ENCODE results near the gene NPC2. TPM values are rescaled to one million over a fixed set of nuclear protein-coding genes. Genes with fewer than 3 reads are reported as not detected.

NPC2 gene
- total RNA-seq, 4 donors from 2014 or later = 119 to 205 (median 162) TPM

DNA sequence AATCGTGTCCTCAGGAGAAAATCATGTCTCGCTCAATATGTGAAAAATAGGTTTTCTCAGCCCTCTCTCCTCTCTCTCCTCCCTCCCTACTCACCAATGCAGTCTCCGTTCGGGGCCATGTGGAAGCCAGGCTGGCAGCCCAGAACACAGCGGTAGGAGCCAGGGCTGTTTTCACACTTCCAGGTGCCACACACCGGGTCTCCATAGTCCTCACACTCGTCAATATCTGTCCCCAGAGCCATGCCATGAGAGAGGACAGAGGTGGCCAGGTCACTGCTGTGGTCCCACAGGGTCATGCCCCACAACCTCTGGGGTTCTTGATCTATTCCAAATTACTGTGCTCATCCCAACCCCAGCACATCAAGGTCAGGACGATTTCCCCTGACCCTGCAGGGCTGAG lies 14.0 kb upstream of the NPC2 start:
- H3K9me3 ChIP-seq = no peaks in the 10 kb centered on the region
- H3K4me1 ChIP-seq = peaks cover 0 to 5% (median under 1%) of the 10 kb centered on the region in 4 donors
- intact Hi-C loops (cut with DNase I) = no loop called here
- WGBS = 75% methylated on average over 8 of the region's 8 CpGs
- H3K27ac ChIP-seq (replicated peaks in 1 of 4) = no peak overlapping the region
- no peaks in the 10 kb centered on the region for H3K27me3 ChIP-seq
- TF ChIP-seq POLR2AphosphoS5 (IDR thresholded peaks at IDR 0.05) (no peak), POLR2A (IDR thresholded peaks at IDR 0.05; ENCODE audit: low read depth) (no peak)
- TF ChIP-seq, protein P1, sequence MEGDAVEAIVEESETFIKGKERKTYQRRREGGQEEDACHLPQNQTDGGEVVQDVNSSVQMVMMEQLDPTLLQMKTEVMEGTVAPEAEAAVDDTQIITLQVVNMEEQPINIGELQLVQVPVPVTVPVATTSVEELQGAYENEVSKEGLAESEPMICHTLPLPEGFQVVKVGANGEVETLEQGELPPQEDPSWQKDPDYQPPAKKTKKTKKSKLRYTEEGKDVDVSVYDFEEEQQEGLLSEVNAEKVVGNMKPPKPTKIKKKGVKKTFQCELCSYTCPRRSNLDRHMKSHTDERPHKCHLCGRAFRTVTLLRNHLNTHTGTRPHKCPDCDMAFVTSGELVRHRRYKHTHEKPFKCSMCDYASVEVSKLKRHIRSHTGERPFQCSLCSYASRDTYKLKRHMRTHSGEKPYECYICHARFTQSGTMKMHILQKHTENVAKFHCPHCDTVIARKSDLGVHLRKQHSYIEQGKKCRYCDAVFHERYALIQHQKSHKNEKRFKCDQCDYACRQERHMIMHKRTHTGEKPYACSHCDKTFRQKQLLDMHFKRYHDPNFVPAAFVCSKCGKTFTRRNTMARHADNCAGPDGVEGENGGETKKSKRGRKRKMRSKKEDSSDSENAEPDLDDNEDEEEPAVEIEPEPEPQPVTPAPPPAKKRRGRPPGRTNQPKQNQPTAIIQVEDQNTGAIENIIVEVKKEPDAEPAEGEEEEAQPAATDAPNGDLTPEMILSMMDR (IDR thresholded peaks at IDR 0.05) = no peak
- DNase-seq (ENCODE audit: extremely low spot score) = no peak
- peaks cover 4 to 43% (median 16%) of the 10 kb centered on the region in 4 donors for H3K36me3 ChIP-seq
- H3K4me3 ChIP-seq = no peak overlapping the region

DNA sequence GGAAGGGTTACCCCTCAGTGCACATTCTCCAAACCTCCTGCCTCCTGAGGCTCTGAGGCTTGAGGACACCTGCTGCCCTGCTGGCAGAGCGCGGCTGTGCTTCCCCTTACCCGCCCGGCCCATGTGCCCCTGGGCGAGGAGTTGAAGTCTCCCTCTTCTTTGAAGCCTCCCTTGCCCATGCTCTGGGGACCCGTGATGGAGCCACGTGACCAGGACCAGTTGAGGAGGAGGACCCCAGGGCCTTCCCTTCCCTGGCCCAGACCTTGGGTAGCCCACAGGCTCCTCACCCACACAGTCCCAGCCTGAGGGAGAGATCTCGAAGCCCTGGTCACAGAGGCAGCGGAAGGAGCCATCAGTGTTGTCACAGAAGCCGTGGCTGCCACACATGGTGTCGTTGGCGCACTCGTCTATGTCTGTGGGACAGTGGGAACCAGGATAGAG lies 13.3 kb upstream of the NPC2 start:
- 96% methylated on average over 9 of the region's 13 CpGs for WGBS
- intact Hi-C loops (cut with DNase I) = no loop called here
- peaks cover 0 to 10% (median 6%) of the 10 kb centered on the region in 4 donors for H3K4me1 ChIP-seq
- no peaks in the 10 kb centered on the region for H3K9me3 ChIP-seq
- H3K27me3 ChIP-seq = no peaks in the 10 kb centered on the region
- H3K36me3 ChIP-seq = peaks cover 4 to 48% (median 16%) of the 10 kb centered on the region in 4 donors
- TF ChIP-seq POLR2AphosphoS5 (IDR thresholded peaks at IDR 0.05) = no peak
- TF ChIP-seq, protein P1 (IDR thresholded peaks at IDR 0.05) = no peak
- no peak for TF ChIP-seq EP300 (IDR thresholded peaks at IDR 0.05)
- no peak for TF ChIP-seq POLR2A (IDR thresholded peaks at IDR 0.05; ENCODE audit: low read depth)
- DNase-seq (ENCODE audit: extremely low spot score) = no peak
- H3K27ac ChIP-seq (replicated peaks in 1 of 4) = no peak overlapping the region
- H3K4me3 ChIP-seq = no peak overlapping the region

DNA sequence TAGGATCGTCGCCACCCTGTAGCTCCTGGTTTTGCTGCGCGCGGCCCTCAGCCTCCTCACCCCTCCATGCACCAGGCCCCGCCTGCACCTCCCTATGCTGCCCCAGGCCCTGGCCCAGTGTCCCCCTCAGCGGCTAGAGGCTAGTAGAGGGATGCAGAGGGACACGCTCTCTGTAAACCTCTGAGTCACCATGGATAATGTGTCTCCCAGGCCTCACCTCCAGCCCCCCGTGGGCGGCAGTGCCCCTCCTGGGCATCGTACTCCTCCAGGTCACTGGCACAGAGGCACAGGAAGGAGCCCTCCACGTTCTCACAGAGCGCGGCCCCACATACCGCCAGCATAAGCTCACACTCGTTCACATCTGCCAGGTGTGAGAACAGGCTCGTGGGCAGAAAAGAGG lies 12.7 kb upstream of the NPC2 start:
- intact Hi-C loops (cut with DNase I) = no loop called here
- no peaks in the 10 kb centered on the region for H3K9me3 ChIP-seq
- no peak for DNase-seq (ENCODE audit: extremely low spot score)
- no peaks in the 10 kb centered on the region for H3K27me3 ChIP-seq
- peaks cover 4 to 54% (median 16%) of the 10 kb centered on the region in 4 donors for H3K36me3 ChIP-seq
- peaks cover 0 to 14% (median 12%) of the 10 kb centered on the region in 4 donors for H3K4me1 ChIP-seq
- TF ChIP-seq POLR2AphosphoS5 (IDR thresholded peaks at IDR 0.05) (no peak), POLR2A (IDR thresholded peaks at IDR 0.05; ENCODE audit: low read depth) (no peak), EP300 (IDR thresholded peaks at IDR 0.05) (no peak)
- TF ChIP-seq, protein P1 (IDR thresholded peaks at IDR 0.05) = no peak
- no peak overlapping the region for H3K27ac ChIP-seq (replicated peaks in 1 of 4)
- whole genome bisulfite sequencing = 93% methylated on average over 12 of the region's 17 CpGs
- no peak overlapping the region for H3K4me3 ChIP-seq

DNA sequence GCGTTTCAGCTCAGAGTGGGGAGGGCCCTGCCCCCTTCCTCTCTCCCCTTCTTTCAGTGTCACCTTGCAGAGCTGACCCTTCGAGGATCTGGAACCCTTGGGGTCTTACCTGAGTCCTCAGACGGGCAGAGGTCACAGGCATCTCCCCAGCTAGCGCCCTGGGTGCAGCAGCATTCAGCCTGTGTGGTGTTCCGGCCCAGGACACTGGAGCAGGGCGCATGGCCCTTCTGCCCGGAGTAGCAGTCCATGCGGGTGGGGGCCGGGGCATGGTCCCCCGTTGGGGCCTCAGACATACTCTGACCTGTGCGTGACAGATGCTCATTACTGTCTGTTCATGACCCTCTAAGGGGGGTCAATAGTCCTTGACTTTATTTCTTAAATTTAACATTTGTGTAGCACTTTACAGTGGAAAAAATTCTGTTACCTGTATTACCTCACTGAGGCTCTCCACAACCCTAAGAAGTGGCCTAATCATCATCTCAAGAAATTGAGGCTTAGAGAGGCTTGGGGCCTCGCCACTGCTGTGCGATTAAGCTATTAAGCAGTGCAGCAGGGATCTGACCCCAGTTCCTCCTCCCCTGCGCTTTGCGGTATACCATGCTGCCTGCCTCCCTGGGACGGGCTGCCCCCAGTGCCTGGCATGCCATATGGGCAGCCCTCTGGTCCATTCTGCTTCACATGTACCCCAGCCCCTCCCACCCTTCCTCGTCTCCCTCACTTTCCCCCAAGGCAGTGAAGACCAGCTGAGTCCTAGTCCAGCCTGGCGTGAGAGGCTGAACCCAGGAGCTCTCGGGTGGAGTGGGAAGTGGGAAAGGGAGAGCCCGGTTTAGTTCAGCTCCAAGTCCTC lies 12.0 kb upstream of the NPC2 start:
- Histone ChIP-seq H3K27me3 (no peaks in the 10 kb centered on the region), H3K4me1 (peaks cover 0 to 15% (median 11%) of the 10 kb centered on the region in 4 donors), H3K4me3 (no peak overlapping the region), H3K9me3 (no peaks in the 10 kb centered on the region), H3K36me3 (peaks cover 4 to 60% (median 16%) of the 10 kb centered on the region in 4 donors), H3K27ac (replicated peaks in 1 of 4) (no peak overlapping the region)
- 91% methylated on average over 18 of the region's 20 CpGs for WGBS
- no peak for DNase-seq (ENCODE audit: extremely low spot score)
- intact Hi-C loops (cut with DNase I) = loop anchor here (5.0 kb wide), 1 partner anchor 57 kb away; no protein-coding TSS in a partner anchor
- TF ChIP-seq POLR2AphosphoS5 (IDR thresholded peaks at IDR 0.05) (no peak), POLR2A (IDR thresholded peaks at IDR 0.05; ENCODE audit: low read depth) (no peak), EP300 (IDR thresholded peaks at IDR 0.05) (no peak)
- TF ChIP-seq, protein P1 (IDR thresholded peaks at IDR 0.05) = no peak

All from esophagus muscularis mucosa (tissue), 4 donors.